H1 (cell line): ENCODE data around the gene CERT1.

Experiments
- CBX5 ChIP-seq: fragments of 300-800, 300-1000 bp; sonication (generic); IDR thresholded peaks from 2 replicates; pipeline ENCODE4 v1.7.1; 2016; ENCODE audit warnings: antibody characterized with exemption, low read length, low read depth
- CEBPB ChIP-seq: IDR thresholded peaks from 2 replicates; pipeline ENCODE4 v1.6.1; 2012; ENCODE audit warnings: low read depth, low read length
- CHD2 ChIP-seq: IDR thresholded peaks from 2 replicates; pipeline ENCODE4 v1.6.1; 2012; ENCODE audit warnings: low read length, improper control_type of control experiment
- EP300 ChIP-seq, 2 experiments: IDR thresholded peaks; 1 replicate in 1 of 2; 2 replicates in 1 of 2; pipeline ENCODE4 v1.6.1; 2011 to 2012; ENCODE audit warnings: low read depth in 2 of 2, low read length in 2 of 2, mild to moderate bottlenecking in 2 of 2, borderline replicate concordance in 1 of 2, inconsistent platforms in 1 of 2, moderate library complexity in 1 of 2
- JUND ChIP-seq: IDR thresholded peaks from 2 replicates; pipeline ENCODE4 v1.6.1; 2011; ENCODE audit warnings: mild to moderate bottlenecking, improper control_type of control experiment, low read length
- POLR2A ChIP-seq, 2 experiments: IDR thresholded peaks; 1 replicate in 1 of 2; 2 replicates in 1 of 2; pipeline ENCODE4 v1.6.1; 2011; ENCODE audit warnings: low read depth in 2 of 2, low read length in 2 of 2, mild to moderate bottlenecking in 2 of 2; ENCODE audit errors: control extremely low read depth in 1 of 2
- POLR2AphosphoS5 ChIP-seq: IDR thresholded peaks from 2 replicates; pipeline ENCODE4 v1.6.1; 2011; ENCODE audit warnings: low read depth, low read length
- RBBP5 ChIP-seq: IDR thresholded peaks from 2 replicates; pipeline ENCODE4 v1.7.1; 2012; ENCODE audit warnings: low read depth, mild to moderate bottlenecking, inconsistent platforms, low read length, moderate library complexity, borderline replicate concordance
- TCF12 ChIP-seq: IDR thresholded peaks from 2 replicates; pipeline ENCODE4 v1.6.1; 2011; ENCODE audit warnings: low read depth, mild to moderate bottlenecking, low read length
- TF ChIP-seq, protein P1 (sequence below), 3 experiments: IDR thresholded peaks; 1 replicate in 2 of 3; 2 replicates in 1 of 3; pipeline versions ENCODE4 v1.5.1 to v1.6.1; 2011; ENCODE audit warnings: low read length in 3 of 3, mild to moderate bottlenecking in 3 of 3, inconsistent platforms in 2 of 3, low read depth in 1 of 3, moderate library complexity in 1 of 3; ENCODE audit not compliant: insufficient read depth in 1 of 3; ENCODE audit errors: control extremely low read depth in 1 of 3

DNA sequence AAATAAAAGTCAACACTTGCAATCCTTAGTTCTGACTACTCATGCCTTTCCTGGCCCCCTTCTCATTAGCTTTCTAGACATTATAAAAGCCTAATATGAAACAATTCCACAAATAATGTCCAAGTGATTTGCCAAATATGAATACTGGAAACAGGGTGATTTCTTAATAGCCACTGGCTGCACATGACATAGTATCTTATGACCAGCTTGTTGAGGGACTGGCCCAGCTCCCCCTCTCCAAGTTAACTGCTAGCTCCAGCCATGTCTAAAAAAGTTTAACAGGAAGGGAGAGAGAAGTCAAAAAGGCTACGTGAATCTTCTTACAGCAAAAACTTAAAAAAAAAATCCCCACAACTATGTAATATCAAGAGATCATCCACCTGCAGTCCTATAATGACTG lies 1.5 kb downstream of the CERT1 start:
- TF ChIP-seq, protein P1, sequence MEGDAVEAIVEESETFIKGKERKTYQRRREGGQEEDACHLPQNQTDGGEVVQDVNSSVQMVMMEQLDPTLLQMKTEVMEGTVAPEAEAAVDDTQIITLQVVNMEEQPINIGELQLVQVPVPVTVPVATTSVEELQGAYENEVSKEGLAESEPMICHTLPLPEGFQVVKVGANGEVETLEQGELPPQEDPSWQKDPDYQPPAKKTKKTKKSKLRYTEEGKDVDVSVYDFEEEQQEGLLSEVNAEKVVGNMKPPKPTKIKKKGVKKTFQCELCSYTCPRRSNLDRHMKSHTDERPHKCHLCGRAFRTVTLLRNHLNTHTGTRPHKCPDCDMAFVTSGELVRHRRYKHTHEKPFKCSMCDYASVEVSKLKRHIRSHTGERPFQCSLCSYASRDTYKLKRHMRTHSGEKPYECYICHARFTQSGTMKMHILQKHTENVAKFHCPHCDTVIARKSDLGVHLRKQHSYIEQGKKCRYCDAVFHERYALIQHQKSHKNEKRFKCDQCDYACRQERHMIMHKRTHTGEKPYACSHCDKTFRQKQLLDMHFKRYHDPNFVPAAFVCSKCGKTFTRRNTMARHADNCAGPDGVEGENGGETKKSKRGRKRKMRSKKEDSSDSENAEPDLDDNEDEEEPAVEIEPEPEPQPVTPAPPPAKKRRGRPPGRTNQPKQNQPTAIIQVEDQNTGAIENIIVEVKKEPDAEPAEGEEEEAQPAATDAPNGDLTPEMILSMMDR (IDR thresholded peaks at IDR 0.05; ENCODE audit: control extremely low read depth in 1 of 3, insufficient read depth in 1 of 3, low read depth in 1 of 3, low read length in 3 of 3) = no peak
- TF ChIP-seq CHD2 (no peak), JUND (no peak), RBBP5 (no peak), CEBPB (no peak), EP300 (IDR thresholded peaks at IDR 0.05; ENCODE audit: borderline replicate concordance in 1 of 2, low read depth in 2 of 2, low read length in 2 of 2) (no peak), CBX5 (no peak), POLR2A (IDR thresholded peaks at IDR 0.05; ENCODE audit: control extremely low read depth in 1 of 2, low read depth in 2 of 2, low read length in 2 of 2) (no peak), POLR2AphosphoS5 (no peak), TCF12 (no peak)
